Cardiac muscle cell (in vitro differentiated cells and primary cell): ENCODE data around the gene SIGLEC1. TPM values are rescaled to one million over a fixed set of nuclear protein-coding genes. Genes with fewer than 3 reads are reported as not detected.

Experiments
- DNase-seq, 2 donors: peaks; one replicate each; pipeline versions ENCODE4 v3.0.0 to v3.0.0-alpha.2; 2010 to 2017; ENCODE audit warnings: low read depth in 1 of 2, low spot score in 1 of 2
- H3K27ac ChIP-seq: fragments of 200-600 bp; sonication (generic); 2 replicates; pipeline ENCODE4 v1.5.1; 2016
- H3K27me3 ChIP-seq: fragments of 200-600 bp; sonication (generic); 2 replicates; pipeline ENCODE4 v1.6.0; 2016; ENCODE audit warnings: control low read depth
- H3K36me3 ChIP-seq: fragments of 200-600 bp; sonication (generic); 2 replicates; pipeline ENCODE4 v1.5.1; 2016; ENCODE audit warnings: control low read depth
- H3K4me1 ChIP-seq: fragments of 200-600 bp; sonication (generic); 2 replicates; pipeline ENCODE4 v1.8.1; 2017; ENCODE audit warnings: low read depth, mild to moderate bottlenecking, mixed run types
- H3K4me3 ChIP-seq: fragments of 200-600 bp; sonication (generic); 2 replicates; pipeline ENCODE4 v1.5.1; 2016; ENCODE audit warnings: mild to moderate bottlenecking
- H3K9me3 ChIP-seq: fragments of 200-600 bp; sonication (generic); 2 replicates; pipeline ENCODE4 v1.5.1; 2017; ENCODE audit warnings: low read depth, mild to moderate bottlenecking, control low read depth
- CTCF ChIP-seq: IDR thresholded peaks from 2 replicates; pipeline ENCODE4 v1.5.1; 2012; ENCODE audit warnings: low read depth, mild to moderate bottlenecking, low read length
- polyA plus RNA-seq: library from polyadenylated mRNA; unstranded; fragments of >200 nt; fragmentation: Nextera tagmentation; extraction: Ambion mirVana; gene quantifications from 2 replicates; pipeline ENCODE4 v1.2.1, GENCODE V29; 2016
- total RNA-seq: library from RNA; depleted of rRNA; stranded (reverse); fragments of >200 nt; gene quantifications from 2 replicates; pipeline ENCODE4 v1.2.3, GENCODE V29; 2016

Gene SIGLEC1
- total and polyA plus RNA-seq, 2 experiments from 2014 or later, result not detected

- no peaks in the 10 kb centered on the region for H3K36me3 ChIP-seq
- H3K27ac ChIP-seq, result no peak overlapping the region
- no peaks in the 10 kb centered on the region for H3K4me1 ChIP-seq
- no peak overlapping the region for H3K4me3 ChIP-seq
- DNase-seq, result no peak
- no peak for TF ChIP-seq CTCF
- no peaks in the 10 kb centered on the region for H3K9me3 ChIP-seq
- peaks cover 33% of the 10 kb centered on the region for H3K27me3 ChIP-seq
Measured at GRCh38 chr20:3744037-3744436, 31.6 kb upstream of the SIGLEC1 start.

GRCh38 chr20:3743251-3743650 is 30.9 kb upstream of the SIGLEC1 start:
- Histone ChIP-seq H3K4me1 (no peaks in the 10 kb centered on the region), H3K36me3 (no peaks in the 10 kb centered on the region), H3K9me3 (no peaks in the 10 kb centered on the region), H3K27me3 (peaks cover 25% of the 10 kb centered on the region), H3K27ac (no peak overlapping the region), H3K4me3 (no peak overlapping the region)
- no peak for DNase-seq
- TF ChIP-seq CTCF, result no peak

- TF ChIP-seq CTCF, result no peak
- Histone ChIP-seq H3K27ac (no peak overlapping the region), H3K27me3 (peaks cover 19% of the 10 kb centered on the region), H3K9me3 (no peaks in the 10 kb centered on the region), H3K4me3 (no peak overlapping the region), H3K4me1 (no peaks in the 10 kb centered on the region), H3K36me3 (no peaks in the 10 kb centered on the region)
- no peak for DNase-seq
Measured at GRCh38 chr20:3741836-3742458, 29.5 kb upstream of the SIGLEC1 start.

GRCh38 chr20:3740615-3741301 is 28.4 kb upstream of the SIGLEC1 start:
- Histone ChIP-seq H3K9me3 (no peaks in the 10 kb centered on the region), H3K27me3 (peaks cover 16% of the 10 kb centered on the region), H3K36me3 (no peaks in the 10 kb centered on the region), H3K4me1 (no peaks in the 10 kb centered on the region), H3K27ac (no peak overlapping the region), H3K4me3 (no peak overlapping the region)
- no peak for DNase-seq
- no peak for TF ChIP-seq CTCF

GRCh38 chr20:3739926-3740451 is 27.6 kb upstream of the SIGLEC1 start:
- DNase-seq, result no peak
- H3K9me3 ChIP-seq, result no peaks in the 10 kb centered on the region
- peaks cover 8% of the 10 kb centered on the region for H3K27me3 ChIP-seq
- TF ChIP-seq CTCF, result no peak
- no peaks in the 10 kb centered on the region for H3K4me1 ChIP-seq
- H3K4me3 ChIP-seq, result no peak overlapping the region
- no peaks in the 10 kb centered on the region for H3K36me3 ChIP-seq
- H3K27ac ChIP-seq, result no peak overlapping the region
